ENCODE measurements around the gene RDM1.

Gene RDM1

GRCh38 chr17:35932586-35932985 is 2.0 kb upstream of the RDM1 start:
- DNase-seq: no peak

GRCh38 chr17:35931794-35932425 is 1.3 kb upstream of the RDM1 start:
- no peak for DNase-seq

- no peak for DNase-seq
Measured at GRCh38 chr17:35927714-35928113, 2.9 kb downstream of the RDM1 start.

- DNase-seq: no peak
Measured at GRCh38 chr17:35923609-35924114, 6.9 kb downstream of the RDM1 start.

DNA sequence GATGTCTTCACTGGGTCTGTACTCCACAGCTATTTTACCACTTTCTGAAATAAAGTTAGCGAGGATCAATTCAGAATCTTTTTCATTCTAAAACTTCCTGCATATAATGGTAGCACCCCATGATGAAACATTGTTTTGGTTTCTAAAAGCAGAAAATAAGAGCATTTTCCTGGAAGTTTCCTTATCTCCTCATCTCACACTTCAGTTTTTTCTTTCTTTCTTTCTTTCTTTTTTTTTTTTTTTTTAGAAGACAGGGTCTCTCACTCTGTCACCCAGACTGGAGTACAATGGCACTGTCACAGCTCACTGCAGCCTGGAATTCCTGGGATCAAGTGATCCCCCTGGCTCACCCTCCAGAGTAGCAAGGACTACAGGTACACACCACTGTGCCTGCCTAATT is 10.3 kb downstream of the RDM1 start:
- no peak for DNase-seq

- no peak for DNase-seq
Measured at GRCh38 chr17:35918665-35919064, 11.9 kb downstream of the RDM1 start.

- no peak for DNase-seq
Measured at GRCh38 chr17:35917519-35918213, 12.9 kb downstream of the RDM1 start.

GRCh38 chr17:35915153-35915964 is 15.2 kb downstream of the RDM1 start:
- DNase-seq: no peak

DNA sequence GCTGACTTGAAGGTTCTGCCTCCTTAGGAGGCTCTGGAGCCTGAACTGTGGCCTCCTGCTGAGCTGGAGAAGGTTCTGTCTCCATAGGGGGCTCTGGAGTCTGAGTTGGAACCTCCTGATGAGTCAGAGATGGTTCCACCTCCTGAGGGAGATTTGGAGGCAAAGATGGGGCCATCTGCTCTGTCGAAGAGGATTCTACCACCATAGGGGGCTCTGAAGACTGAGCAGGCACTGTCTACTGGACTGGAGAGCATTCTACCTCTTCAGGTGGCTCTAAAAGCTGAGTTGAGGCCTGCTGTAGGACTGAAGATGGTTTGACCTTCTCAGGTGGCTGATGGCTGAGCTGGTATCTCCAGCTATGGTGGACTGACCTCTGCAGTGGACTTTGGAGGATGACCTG is 16.2 kb downstream of the RDM1 start:
- no peak for DNase-seq

GRCh38 chr17:35913609-35914008 is 17.0 kb downstream of the RDM1 start:
- no peak for DNase-seq

DNA sequence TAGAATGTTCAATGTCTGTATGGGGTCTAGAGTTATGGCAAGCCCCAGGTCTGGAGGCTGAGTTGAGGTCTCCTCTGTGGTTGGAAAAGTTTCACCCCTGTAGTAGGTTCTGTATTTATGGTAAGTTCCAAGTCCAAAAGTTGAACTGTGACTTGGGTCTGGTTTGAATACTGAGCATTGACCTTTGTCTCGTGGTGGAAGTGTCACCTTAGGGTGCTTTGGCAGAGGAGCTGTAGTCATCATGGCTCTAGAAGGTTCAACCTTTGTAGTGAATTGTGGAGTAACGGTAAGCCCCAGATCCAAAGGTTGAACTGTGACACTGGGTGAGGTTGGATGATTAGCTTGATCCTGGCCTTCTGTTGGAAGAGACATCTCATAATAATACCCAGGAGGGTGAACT is 17.6 kb downstream of the RDM1 start:
- no peak for DNase-seq

- no peak for DNase-seq
Measured at GRCh38 chr17:35912339-35912912, 18.1 kb downstream of the RDM1 start.

DNA sequence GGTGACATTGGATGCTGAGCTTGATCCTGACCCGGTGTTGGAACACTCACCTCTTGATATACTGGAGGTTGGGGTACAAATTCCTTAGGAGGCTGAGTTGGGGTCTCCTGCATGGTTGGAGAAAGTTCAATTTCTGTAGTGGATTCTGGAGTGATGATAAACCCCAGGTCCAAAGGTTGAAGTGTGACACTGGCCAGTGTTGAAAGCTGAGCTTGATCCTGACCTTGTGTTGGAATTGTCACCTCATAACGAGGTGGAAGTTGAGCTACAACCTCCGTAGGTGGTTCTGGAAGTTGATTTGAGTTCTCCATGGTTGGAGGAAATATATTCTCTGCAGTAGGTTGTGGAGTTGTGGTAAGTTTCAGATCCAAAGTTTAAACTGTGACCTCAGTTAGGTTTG is 21.2 kb downstream of the RDM1 start:
- no peak for DNase-seq

DNA sequence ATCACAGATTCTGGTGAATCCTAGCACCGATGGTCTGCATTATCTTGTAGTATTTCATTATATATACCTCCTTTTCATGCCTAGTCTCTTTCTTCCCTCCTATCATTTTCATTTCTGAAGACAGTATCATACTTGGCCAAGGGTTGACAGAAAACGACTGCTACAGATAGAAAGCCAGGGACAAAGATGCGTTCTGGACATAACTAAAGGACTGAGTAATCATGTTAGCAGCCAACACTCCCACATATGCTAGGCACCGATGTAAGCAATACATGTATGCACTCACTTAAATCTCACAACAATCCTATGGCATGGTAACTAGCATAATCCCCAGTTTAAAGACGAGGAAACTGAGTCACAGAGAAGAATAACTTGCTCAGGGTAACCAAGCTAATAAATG is 22.9 kb downstream of the RDM1 start:
- no peak for DNase-seq

DNA sequence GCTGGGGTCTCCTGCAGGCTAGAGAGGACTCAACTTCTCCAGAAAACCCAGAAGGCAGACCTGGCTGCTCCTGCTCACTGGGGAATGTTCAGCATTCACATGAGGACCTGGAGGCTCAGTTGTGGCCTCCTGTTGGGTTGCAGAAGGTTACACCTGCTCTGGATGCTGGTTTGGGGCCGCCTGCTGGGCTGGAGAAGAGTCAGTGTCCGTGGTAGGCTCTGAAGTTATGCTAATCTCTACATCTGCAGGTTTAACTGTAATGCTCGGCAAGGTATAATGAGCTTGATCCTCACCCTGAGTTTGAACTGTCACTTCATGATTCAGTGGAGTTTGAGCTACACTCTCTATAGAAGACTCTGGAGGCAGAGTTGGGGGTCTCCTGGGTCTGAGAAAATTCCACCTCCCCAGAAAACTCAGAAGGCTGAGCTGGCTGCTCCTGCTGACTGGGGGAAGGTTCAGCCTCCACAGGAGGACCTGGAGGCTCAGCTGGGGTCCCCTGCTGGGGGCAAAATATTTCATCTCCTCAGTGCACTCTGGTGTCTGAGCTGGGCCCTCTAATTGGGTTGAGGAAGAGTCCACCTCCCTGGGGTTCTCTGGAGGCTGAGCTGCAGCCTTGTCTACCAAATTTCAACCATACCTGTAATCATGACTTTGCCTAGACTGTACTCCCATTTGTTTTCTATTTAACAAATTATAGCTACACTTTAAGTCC is 23.5 kb downstream of the RDM1 start:
- no peak for DNase-seq

GRCh38 chr17:35906191-35906925 is 24.2 kb downstream of the RDM1 start:
- no peak for DNase-seq

DNA sequence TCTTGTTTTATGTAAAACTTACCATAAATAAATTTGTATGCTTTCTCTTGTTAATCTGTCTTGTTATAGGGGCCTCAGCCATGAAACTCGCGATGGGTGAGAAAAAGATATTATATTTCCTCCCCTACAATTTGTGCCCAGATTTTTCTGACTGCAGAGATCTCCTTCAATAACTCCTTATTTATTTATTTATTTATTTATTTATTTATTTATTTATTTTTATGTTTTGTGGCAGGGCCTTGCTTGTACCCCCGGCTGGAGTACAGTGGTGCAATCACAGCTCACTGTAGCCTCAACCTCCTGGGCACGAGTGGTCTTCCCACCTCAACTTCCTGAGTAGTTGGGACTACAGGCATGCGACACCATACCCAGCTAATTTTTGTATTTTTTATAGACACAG is 27.1 kb downstream of the RDM1 start:
- no peak for DNase-seq

- DNase-seq: no peak
Measured at GRCh38 chr17:35901631-35902175, 28.9 kb downstream of the RDM1 start.

GRCh38 chr17:35900708-35901480 is 29.7 kb downstream of the RDM1 start:
- no peak for DNase-seq
